GDM1 (cell line): Measurements from ENCODE around the gene PDK1.
"Not testable (repeated sequence)": the region's sequence is repeated elsewhere in the genome, so short reads cannot be mapped to it uniquely, and the experiment has no call there.

Experiments
- DNase-seq: peaks from one replicate; lab custom pipeline; 2025; lab: John Stamatoyannopoulos, UW

PDK1 gene

GRCh38 chr2:172555522-172556283 lies at the start of gene PDK1:
TSS of gene PDK1 (plus strand) at chr2:172556090. CDS start at chr2:172556151, 61 bp downstream.
- DNase-seq, result peak; percentile 89

- DNase-seq, result no peak
Measured at GRCh38 chr2:172507199-172507598, 48.7 kb upstream of the PDK1 start.

- peak; percentile 49 for DNase-seq
Measured at GRCh38 chr2:172510088-172510487, 45.8 kb upstream of the PDK1 start.

GRCh38 chr2:172510548-172510947 lies 45.3 kb upstream of the PDK1 start:
- DNase-seq, result no peak

- no peak for DNase-seq
Measured at GRCh38 chr2:172512810-172513523, 42.9 kb upstream of the PDK1 start.

GRCh38 chr2:172513524-172513900 lies 42.4 kb upstream of the PDK1 start:
- DNase-seq, result no peak

- DNase-seq, result peak; percentile 79
Measured at GRCh38 chr2:172513935-172514586, 41.8 kb upstream of the PDK1 start.

GRCh38 chr2:172516299-172516698 lies 39.6 kb upstream of the PDK1 start:
- DNase-seq, result peak; percentile 1

- DNase-seq, result no peak
Measured at GRCh38 chr2:172518995-172519394, 36.9 kb upstream of the PDK1 start.

GRCh38 chr2:172525601-172526000 lies 30.3 kb upstream of the PDK1 start:
- DNase-seq, result no peak

- no peak for DNase-seq
Measured at GRCh38 chr2:172531309-172531708, 24.6 kb upstream of the PDK1 start.

- DNase-seq, result not testable (repeated sequence)
Measured at GRCh38 chr2:172532461-172532860, 23.4 kb upstream of the PDK1 start.

GRCh38 chr2:172533687-172534086 lies 22.2 kb upstream of the PDK1 start:
- DNase-seq, result no peak

- no peak for DNase-seq
Measured at GRCh38 chr2:172535119-172535518, 20.8 kb upstream of the PDK1 start.

- DNase-seq, result not testable (repeated sequence)
Measured at GRCh38 chr2:172537851-172538250, 18.0 kb upstream of the PDK1 start.

GRCh38 chr2:172539767-172540166 lies 16.1 kb upstream of the PDK1 start:
- no peak for DNase-seq

- DNase-seq, result no peak
Measured at GRCh38 chr2:172540421-172540820, 15.5 kb upstream of the PDK1 start.

- DNase-seq, result no peak
Measured at GRCh38 chr2:172545408-172546075, 10.3 kb upstream of the PDK1 start.

GRCh38 chr2:172549131-172549530 lies 6.8 kb upstream of the PDK1 start:
- DNase-seq, result no peak

- DNase-seq, result not testable (repeated sequence)
Measured at GRCh38 chr2:172549802-172550201, 6.1 kb upstream of the PDK1 start.

GRCh38 chr2:172550419-172550818 lies 5.5 kb upstream of the PDK1 start:
- no peak for DNase-seq

GRCh38 chr2:172551271-172551670 lies 4.6 kb upstream of the PDK1 start:
- peak; percentile 18 for DNase-seq
